Measurements from ENCODE around the gene MAZ. TPM values are rescaled to one million over a fixed set of nuclear protein-coding genes. Genes with fewer than 3 reads are reported as not detected.

MAZ gene
- total and polyA plus RNA-seq, 2 of the 13 experiments (the other 11 are each of a cell fraction or from before 2014, with no cell fraction given) = 203 to 277 TPM

DNA sequence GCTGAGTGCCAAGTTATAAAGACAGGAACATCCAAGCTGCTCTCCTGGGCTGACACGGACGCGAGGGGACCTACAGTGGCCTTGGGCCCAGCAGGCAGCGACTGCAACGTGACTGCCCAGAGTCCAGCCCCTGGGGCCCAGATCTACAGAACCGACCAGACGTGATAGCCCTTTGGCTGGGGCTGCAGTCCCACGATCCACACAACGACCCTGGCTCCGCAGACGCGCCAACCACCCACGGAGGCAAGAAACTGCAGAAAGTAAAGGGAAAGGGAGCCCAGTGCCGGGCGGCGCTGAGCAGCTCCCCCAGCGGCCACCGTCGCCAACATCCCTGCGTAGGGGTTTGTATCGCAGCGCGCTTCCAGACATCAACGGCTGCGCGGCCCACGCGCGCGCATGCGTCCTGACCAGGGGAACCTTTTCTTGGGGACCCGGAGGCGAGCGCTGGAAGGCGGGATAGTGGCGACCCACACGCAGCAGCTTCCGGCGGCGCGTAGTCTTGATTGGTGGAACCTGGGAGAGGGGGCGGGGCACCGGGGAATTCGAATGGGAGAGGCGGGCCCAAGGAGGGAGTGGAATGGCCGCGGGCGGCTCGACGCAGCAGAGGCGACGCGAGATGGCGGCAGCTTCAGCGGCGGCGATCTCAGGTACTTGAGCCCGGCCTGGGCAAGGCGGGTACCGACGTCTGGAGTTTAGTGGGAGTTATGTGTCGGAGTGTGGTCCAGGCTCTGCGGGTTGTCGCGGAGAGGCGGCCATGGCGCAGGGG, 16.0 kb upstream of the MAZ start, which contains the start of gene KIF22 (continued):
- TF ChIP-seq, protein P1, sequence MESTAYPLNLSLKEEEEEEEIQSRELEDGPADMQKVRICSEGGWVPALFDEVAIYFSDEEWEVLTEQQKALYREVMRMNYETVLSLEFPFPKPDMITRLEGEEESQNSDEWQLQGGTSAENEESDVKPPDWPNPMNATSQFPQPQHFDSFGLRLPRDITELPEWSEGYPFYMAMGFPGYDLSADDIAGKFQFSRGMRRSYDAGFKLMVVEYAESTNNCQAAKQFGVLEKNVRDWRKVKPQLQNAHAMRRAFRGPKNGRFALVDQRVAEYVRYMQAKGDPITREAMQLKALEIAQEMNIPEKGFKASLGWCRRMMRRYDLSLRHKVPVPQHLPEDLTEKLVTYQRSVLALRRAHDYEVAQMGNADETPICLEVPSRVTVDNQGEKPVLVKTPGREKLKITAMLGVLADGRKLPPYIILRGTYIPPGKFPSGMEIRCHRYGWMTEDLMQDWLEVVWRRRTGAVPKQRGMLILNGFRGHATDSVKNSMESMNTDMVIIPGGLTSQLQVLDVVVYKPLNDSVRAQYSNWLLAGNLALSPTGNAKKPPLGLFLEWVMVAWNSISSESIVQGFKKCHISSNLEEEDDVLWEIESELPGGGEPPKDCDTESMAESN (CRISPR knock-in tag; conservative IDR thresholded peaks at IDR 0.05) = peak; percentile 89
- TF ChIP-seq YEATS2 (CRISPR knock-in tag; IDR thresholded peaks at IDR 0.05; ENCODE audit: borderline replicate concordance) (peak; percentile 94), IRX3 (CRISPR knock-in tag; IDR thresholded peaks at IDR 0.05; ENCODE audit: borderline replicate concordance, low read depth) (0 out of 2 replicates have a peak, but pooled peaks have one; percentile 63), IRF2 (CRISPR knock-in tag; IDR thresholded peaks at IDR 0.05) (peak; percentile 89), REXO4 (CRISPR knock-in tag; IDR thresholded peaks at IDR 0.05; ENCODE audit: borderline replicate concordance) (no peak), ZFP90 (CRISPR knock-in tag; IDR thresholded peaks at IDR 0.05; ENCODE audit: borderline replicate concordance) (peak; percentile 71), HIVEP1 (CRISPR knock-in tag; IDR thresholded peaks at IDR 0.05) (peak; percentile 64; the same call in 1 of the 2 replicates), CC2D1A (CRISPR knock-in tag; IDR thresholded peaks at IDR 0.05) (no peak), PHB2 (IDR thresholded peaks at IDR 0.05; ENCODE audit: partially characterized antibody) (no peak), BCL6 (CRISPR knock-in tag; IDR thresholded peaks at IDR 0.05) (peak; percentile 58), HMG20B (CRISPR knock-in tag; conservative IDR thresholded peaks at IDR 0.05) (no peak), ZNF121 (CRISPR knock-in tag; IDR thresholded peaks at IDR 0.05) (peak; percentile 67; the same call in 1 of the 2 replicates), CCAR2 (optimal IDR thresholded peaks at IDR 0.05; ENCODE audit: low read depth, low read length) (no peak), STAT5B (CRISPR knock-in tag; IDR thresholded peaks at IDR 0.05) (no peak), ZNF678 (CRISPR knock-in tag; IDR thresholded peaks at IDR 0.05) (no peak; the same call in 1 of the 2 replicates), ZMAT3 (CRISPR knock-in tag; conservative IDR thresholded peaks at IDR 0.05) (peak; percentile 80), SRSF4 (IDR thresholded peaks at IDR 0.05; ENCODE audit: low read depth, low read length, poor library complexity, severe bottlenecking) (no peak), PRPF4 (IDR thresholded peaks at IDR 0.05; ENCODE audit: low read depth, low read length, poor library complexity, severe bottlenecking) (no peak)
- TF ChIP-seq, protein P2, sequence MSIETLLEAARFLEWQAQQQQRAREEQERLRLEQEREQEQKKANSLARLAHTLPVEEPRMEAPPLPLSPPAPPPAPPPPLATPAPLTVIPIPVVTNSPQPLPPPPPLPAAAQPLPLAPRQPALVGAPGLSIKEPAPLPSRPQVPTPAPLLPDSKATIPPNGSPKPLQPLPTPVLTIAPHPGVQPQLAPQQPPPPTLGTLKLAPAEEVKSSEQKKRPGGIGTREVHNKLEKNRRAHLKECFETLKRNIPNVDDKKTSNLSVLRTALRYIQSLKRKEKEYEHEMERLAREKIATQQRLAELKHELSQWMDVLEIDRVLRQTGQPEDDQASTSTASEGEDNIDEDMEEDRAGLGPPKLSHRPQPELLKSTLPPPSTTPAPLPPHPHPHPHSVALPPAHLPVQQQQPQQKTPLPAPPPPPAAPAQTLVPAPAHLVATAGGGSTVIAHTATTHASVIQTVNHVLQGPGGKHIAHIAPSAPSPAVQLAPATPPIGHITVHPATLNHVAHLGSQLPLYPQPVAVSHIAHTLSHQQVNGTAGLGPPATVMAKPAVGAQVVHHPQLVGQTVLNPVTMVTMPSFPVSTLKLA (IDR thresholded peaks at IDR 0.05) = peak; percentile 74
- TF ChIP-seq, protein P3, sequence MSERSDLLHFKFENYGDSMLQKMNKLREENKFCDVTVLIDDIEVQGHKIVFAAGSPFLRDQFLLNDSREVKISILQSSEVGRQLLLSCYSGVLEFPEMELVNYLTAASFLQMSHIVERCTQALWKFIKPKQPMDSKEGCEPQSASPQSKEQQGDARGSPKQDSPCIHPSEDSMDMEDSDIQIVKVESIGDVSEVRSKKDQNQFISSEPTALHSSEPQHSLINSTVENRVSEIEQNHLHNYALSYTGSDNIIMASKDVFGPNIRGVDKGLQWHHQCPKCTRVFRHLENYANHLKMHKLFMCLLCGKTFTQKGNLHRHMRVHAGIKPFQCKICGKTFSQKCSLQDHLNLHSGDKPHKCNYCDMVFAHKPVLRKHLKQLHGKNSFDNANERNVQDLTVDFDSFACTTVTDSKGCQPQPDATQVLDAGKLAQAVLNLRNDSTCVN (CRISPR knock-in tag; IDR thresholded peaks at IDR 0.05; ENCODE audit: borderline replicate concordance) = peak; percentile 55; the same call in 1 of the 2 replicates
- TF ChIP-seq, protein P4, sequence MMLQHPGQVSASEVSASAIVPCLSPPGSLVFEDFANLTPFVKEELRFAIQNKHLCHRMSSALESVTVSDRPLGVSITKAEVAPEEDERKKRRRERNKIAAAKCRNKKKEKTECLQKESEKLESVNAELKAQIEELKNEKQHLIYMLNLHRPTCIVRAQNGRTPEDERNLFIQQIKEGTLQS (CRISPR knock-in tag; IDR thresholded peaks at IDR 0.05) = peak; percentile 31

Measured in HepG2 (cell line).